ENCODE results near the gene DGCR8.
"Not testable (repeated sequence)": the region's sequence is repeated elsewhere in the genome, so short reads cannot be mapped to it uniquely, and the experiment has no call there.

The DGCR8 gene

GRCh38 chr22:20053407-20054033 lies 26.5 kb upstream of the DGCR8 start:
- DNase-seq, result no peak

GRCh38 chr22:20054034-20054427 lies 26.0 kb upstream of the DGCR8 start:
- no peak for DNase-seq

- DNase-seq, result no peak
Measured at GRCh38 chr22:20054485-20054884, 25.6 kb upstream of the DGCR8 start.

GRCh38 chr22:20055144-20055543 lies 24.9 kb upstream of the DGCR8 start:
- DNase-seq, result no peak

- no peak for DNase-seq
Measured at GRCh38 chr22:20055654-20056053, 24.4 kb upstream of the DGCR8 start.

- DNase-seq, result no peak
Measured at GRCh38 chr22:20056161-20056560, 23.9 kb upstream of the DGCR8 start.

GRCh38 chr22:20056696-20057386 lies 23.2 kb upstream of the DGCR8 start:
- DNase-seq, result no peak

GRCh38 chr22:20057596-20058268 lies 22.3 kb upstream of the DGCR8 start:
- no peak for DNase-seq

- no peak for DNase-seq
Measured at GRCh38 chr22:20058989-20059770, 20.9 kb upstream of the DGCR8 start.

- no peak for DNase-seq
Measured at GRCh38 chr22:20060700-20061480, 19.2 kb upstream of the DGCR8 start.

GRCh38 chr22:20061481-20061861 lies 18.6 kb upstream of the DGCR8 start:
- no peak for DNase-seq

- no peak for DNase-seq
Measured at GRCh38 chr22:20062043-20062765, 17.8 kb upstream of the DGCR8 start.

- no peak for DNase-seq
Measured at GRCh38 chr22:20062766-20063083, 17.3 kb upstream of the DGCR8 start.

GRCh38 chr22:20063271-20064139 lies 16.5 kb upstream of the DGCR8 start:
- DNase-seq, result no peak

- DNase-seq, result no peak
Measured at GRCh38 chr22:20064140-20064480, 15.9 kb upstream of the DGCR8 start.

- DNase-seq, result no peak
Measured at GRCh38 chr22:20064545-20065262, 15.3 kb upstream of the DGCR8 start.

GRCh38 chr22:20065896-20066616 lies 14.0 kb upstream of the DGCR8 start:
- DNase-seq, result no peak

GRCh38 chr22:20066617-20067383 lies 13.2 kb upstream of the DGCR8 start:
- no peak for DNase-seq

- DNase-seq, result not testable (repeated sequence)
Measured at GRCh38 chr22:20067384-20067682, 12.7 kb upstream of the DGCR8 start.

Data from CD4-positive, alpha-beta T cell treated with Interleukin-15 for 1 hour (primary cell).